NCI-H226 (cell line): ENCODE data around the gene MCC.

ENCODE experiments used
- DNase-seq: peaks from one replicate; pipeline ENCODE4 v3.0.0-alpha.2; 2015

MCC gene

GRCh38 chr5:113267361-113267900, 220.8 kb downstream of the MCC start:
- DNase-seq, result no peak

GRCh38 chr5:113266913-113267227, 221.4 kb downstream of the MCC start:
- no peak for DNase-seq

DNA sequence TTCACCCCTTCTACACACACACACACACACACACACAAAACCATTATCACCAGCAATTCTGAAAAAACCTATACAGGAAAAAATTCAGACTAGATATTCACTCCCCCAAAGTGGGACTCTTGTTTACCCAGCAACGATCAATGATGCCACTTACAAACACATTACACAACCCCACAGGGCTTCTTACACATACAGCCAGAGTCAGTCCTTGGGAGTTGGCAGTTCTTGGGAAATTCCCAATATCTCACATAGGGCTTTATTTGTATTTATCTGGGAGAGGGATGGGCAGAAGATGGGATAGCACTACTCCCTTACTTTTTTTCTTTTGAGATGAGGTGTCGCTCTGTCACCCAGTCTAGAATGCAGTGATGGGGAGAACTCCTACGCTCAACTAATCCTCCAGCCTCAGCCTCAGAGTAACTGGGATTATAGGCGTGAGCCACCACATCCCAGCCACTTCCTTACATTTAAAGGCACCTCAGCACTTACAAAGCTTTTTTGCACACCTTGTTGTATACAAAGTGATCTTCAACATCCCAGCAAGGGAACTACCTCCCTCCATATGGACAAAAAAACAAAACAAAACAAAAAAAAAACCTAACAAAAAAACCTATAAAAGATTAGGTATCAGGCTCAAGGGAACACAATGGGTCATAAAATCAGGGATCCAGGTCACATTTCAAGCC, 221.9 kb downstream of the MCC start:
- DNase-seq, result peak; percentile 49

DNA sequence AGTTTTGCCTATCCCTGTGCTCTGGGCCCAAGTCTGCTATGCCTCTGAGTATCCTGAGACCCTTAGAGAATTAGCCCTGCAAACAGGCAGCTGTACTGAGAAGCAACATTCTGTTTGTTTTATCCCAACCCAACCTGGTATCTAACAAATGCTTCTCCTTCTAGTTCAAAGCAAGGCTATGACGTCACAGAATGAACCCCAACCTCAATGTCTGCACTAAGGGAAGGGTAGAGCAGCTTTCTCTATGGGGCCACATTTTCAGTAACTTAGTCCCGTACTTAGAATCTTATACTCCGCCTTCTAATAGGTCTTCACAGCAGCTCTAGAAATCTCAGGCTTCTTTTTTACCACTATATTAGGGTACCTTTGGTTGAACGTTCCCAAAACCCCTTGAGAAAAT, 223.1 kb downstream of the MCC start:
- DNase-seq, result no peak

DNA sequence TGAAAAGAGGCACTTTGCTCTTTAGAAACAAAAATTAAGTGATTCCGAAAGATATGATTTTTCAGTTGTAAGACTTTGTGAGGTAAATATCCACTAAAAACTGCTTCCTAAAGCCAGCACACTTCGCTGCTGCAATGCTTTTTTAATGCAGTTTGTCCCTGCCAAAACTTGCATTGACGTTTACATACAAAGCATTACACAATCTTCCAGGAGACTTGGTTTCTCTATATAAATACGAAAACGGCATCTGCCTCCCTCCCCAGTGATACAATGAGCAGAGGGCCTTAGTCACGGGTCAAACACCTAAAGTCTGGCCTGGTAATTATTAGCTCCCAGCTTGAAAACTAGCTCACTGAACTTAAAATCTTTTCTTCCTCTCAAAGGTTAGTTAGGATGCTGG, 224.2 kb downstream of the MCC start:
- no peak for DNase-seq

- no peak for DNase-seq
These were observed 224.7 kb downstream of the MCC start for GRCh38 chr5:113263545-113263944.

DNA sequence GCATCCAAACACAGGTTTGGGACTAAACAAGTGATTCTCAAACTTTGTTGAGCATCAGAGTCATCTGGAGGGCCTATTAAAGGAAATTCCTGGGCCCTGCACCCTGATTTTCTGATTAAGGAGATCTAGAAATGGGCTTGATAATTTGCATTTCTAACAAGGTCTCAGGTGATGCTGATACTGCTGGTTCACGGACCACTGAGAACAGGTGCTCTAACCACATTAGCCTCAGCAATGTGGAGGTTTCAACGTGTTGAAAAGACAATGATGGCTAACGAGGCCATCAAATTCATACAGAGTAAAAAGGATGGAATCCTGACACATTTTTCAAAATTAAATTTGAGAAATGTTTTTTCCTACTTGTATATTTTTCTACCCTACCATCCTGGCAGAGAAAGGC, 225.6 kb downstream of the MCC start:
- DNase-seq, result no peak

- no peak for DNase-seq
These were observed 229.2 kb downstream of the MCC start for GRCh38 chr5:113259034-113259433.

DNA sequence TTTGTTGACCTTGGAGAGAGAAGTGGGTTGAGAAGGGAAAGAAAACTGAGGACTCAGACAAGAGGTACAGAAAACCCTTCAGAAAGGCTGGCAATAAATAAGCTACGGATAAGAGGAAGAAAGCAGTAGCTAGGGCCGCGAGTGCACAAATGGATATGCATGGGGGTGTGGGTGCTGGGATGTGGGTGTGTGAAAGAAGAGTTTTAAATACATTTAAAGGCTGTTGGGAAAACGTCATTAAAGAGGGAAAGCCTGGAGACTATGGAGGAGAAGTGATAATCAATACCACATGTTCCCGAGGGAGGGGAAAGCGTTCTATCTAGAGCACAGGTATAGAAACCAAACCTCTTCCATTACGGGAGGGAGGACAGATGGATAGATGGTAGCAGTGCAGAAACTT, 230.7 kb downstream of the MCC start:
- no peak for DNase-seq

DNA sequence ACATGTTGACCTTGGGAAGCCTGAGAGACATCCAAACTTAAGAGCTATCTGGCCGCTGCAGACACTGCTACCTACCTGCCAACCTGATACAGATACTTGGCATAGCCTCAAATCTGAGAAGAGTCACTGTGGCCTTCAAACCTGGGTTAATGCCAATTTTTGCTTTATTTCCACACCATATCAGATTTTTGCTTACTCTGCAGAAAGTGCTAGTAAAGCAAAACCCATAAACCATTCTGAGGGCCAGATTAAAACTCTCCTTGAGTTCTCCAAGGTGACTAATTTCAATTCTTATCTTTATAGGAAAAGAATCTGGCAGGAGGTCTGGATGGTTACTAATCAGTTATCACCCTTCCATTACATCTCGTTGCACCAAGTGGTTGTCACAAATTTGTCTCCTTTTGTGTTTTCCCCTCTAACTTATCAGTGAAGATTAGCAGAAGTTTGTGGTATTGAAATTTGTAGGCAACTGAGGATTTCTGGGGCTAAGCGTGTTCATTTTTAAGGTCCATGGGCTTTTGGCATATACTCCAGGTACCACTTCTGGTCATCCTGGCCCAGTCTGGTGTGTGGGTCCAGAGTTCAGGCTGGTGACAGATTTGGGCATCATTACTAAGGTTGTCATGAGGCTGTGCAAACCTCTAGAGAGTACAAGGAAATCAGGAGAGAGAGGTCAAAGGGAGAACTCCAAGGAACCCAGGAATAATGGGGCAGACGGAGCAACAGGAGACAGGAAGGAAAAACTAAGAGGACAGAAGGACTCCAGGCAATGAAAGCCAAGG, 231.4 kb downstream of the MCC start:
- peak; percentile 60 for DNase-seq

GRCh38 chr5:113255579-113256386, 232.5 kb downstream of the MCC start:
- no peak for DNase-seq

- DNase-seq, result no peak
These were observed 233.1 kb downstream of the MCC start for GRCh38 chr5:113255105-113255504.

DNA sequence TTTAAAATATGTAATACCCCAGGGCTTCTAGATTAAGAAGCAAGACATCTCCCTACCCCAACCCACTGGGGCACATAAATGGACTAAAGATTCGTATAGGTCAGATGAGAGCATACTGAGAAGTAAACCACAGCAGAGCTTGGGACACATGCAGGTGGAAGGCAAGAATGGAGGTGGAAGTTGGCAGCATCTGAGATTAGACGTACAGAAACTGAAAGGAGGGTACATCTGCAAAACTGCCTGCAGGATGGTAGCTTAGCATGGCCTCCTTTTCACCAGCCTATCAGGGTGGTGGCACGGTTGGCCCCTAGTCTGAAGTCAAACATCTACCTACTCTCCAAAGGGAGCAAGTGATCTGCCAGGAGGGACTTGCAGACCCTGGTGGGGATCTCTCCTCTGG, 235.2 kb downstream of the MCC start:
- no peak for DNase-seq

- DNase-seq, result no peak
These were observed 236.2 kb downstream of the MCC start for GRCh38 chr5:113252066-113252465.

- no peak for DNase-seq
These were observed 237.8 kb downstream of the MCC start for GRCh38 chr5:113250341-113250953.

DNA sequence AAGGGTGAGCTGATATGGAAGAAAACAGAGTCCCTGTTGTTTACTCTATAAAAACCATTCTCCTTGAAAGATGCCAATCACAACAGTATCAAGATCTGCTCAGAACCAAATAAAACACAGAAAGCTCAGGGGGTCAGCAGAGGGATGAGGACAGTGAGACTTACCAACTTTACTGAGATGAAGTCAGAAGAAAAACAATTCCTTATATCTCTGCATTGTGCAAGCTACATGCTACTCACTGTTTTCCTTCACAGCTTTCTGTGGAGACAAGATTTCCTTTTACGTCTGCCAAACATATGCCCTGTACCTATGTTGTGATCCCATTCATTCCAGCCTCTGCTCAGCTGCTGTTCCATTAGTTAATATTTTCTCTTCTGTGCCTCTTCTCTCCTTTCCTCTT, 239.0 kb downstream of the MCC start:
- no peak for DNase-seq

GRCh38 chr5:113246361-113246870, 241.8 kb downstream of the MCC start:
- DNase-seq, result peak; percentile 35

GRCh38 chr5:113245427-113246225, 242.6 kb downstream of the MCC start:
- DNase-seq, result no peak

GRCh38 chr5:113244966-113245365, 243.3 kb downstream of the MCC start:
- DNase-seq, result no peak

GRCh38 chr5:113243349-113243664, 244.9 kb downstream of the MCC start:
- DNase-seq, result no peak

DNA sequence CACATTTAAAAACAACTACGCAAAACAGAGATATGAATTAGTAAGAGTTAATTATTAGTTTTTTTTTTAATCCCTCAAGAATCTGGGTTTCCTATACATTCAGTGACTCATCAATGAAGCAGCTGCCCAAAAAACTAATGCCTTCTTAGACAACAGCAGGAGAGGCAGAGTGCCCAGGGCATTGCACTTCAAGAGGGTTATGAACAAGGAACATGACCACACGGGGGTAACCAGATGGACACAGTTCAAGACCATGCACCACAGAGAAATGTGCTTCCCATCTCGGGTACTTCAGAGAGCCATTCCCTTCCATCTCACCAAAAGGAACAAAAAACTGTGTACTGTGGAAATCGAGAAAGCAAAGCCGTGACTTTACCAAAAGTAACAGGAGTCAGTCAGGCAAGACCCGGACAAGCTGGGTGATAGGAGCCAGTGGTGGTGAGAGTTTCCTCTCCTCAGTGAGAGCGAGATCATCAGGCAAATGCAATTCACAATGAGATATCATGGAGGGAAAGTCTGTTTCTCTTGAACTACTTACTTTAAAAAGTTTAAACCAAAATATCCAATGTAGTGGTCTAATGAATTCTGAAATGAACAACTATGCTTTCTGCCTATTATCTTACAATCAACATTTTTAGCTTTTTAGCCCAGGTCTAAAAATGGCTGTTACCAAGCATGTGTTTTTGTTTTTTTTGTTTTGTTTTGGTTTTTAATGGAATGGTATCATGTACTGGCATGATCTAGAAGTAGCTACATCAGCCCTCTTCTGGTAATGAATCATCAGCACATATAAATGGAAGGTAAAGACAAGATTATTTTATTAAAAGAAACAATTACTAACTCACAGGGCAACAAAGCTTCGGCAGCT, 245.5 kb downstream of the MCC start:
- no peak for DNase-seq
